PC-9 (cell line): ENCODE measurements around the gene GRM3. TPM values are rescaled to one million over a fixed set of nuclear protein-coding genes. Genes with fewer than 3 reads are reported as not detected.
"Not testable (repeated sequence)": the region's sequence is repeated elsewhere in the genome, so short reads cannot be mapped to it uniquely, and the experiment has no call there.

ENCODE experiments used
- BruUV-seq: library from RNA; stranded (reverse); fragments of 400-500 nt; replicated peaks from 2 replicates; lab custom pipeline; 2021; lab: Mats Ljungman, UMichigan
- CTCF ChIA-PET: fragments of 300-600 bp; sonication (Branson Sonifier 250); formaldehyde crosslinking; loops from one replicate; lab custom pipeline; 2022; ENCODE audit warnings: antibody characterized with exemption; lab: Charles Lee
- POLR2A ChIA-PET: fragments of 300-600 bp; sonication (Branson Sonifier 250); formaldehyde crosslinking; loops from one replicate; lab custom pipeline; 2022; ENCODE audit warnings: antibody characterized with exemption; ENCODE audit not compliant: unreplicated experiment; lab: Charles Lee
- DNase-seq, 2 experiments: peaks; one replicate each; pipeline versions ENCODE4 v3.0.0 to v3.0.0-alpha.2; 2015 to 2022; ENCODE audit warnings: mixed read lengths in 1 of 2
- H2AFZ ChIP-seq: fragments of 200-600 bp; sonication (generic); 2 replicates; pipeline ENCODE4 v1.8.1; 2017; ENCODE audit warnings: antibody characterized with exemption
- H3F3A ChIP-seq: fragments of 200-600 bp; sonication (generic); 2 replicates; pipeline ENCODE4 v1.8.1; 2017; ENCODE audit warnings: antibody characterized with exemption, mild to moderate bottlenecking, low read depth; ENCODE audit not compliant: insufficient read depth
- H3K27ac ChIP-seq: fragments of 200-600 bp; sonication (generic); 2 replicates; pipeline ENCODE4 v1.6.1; 2016; ENCODE audit warnings: mixed run types
- H3K27me3 ChIP-seq: fragments of 200-600 bp; sonication (generic); 2 replicates; pipeline ENCODE4 v1.6.1; 2016; ENCODE audit warnings: low read depth, mixed run types; ENCODE audit not compliant: insufficient read depth
- H3K36me3 ChIP-seq: fragments of 200-600 bp; sonication (generic); 2 replicates; pipeline ENCODE4 v1.6.1; 2016; ENCODE audit warnings: low read depth, mixed run types
- H3K4me1 ChIP-seq: fragments of 200-600 bp; sonication (generic); replicated peaks from 2 replicates; pipeline ENCODE4 v1.6.1; 2016; ENCODE audit warnings: mixed run types; ENCODE audit not compliant: insufficient read depth
- H3K4me2 ChIP-seq: fragments of 200-600 bp; sonication (generic); 2 replicates; pipeline ENCODE4 v1.6.1; 2017; ENCODE audit warnings: mixed run types
- H3K4me3 ChIP-seq: fragments of 200-600 bp; sonication (generic); 2 replicates; pipeline ENCODE4 v1.6.1; 2016; ENCODE audit warnings: mixed run types
- H3K79me2 ChIP-seq: fragments of 200-600 bp; sonication (generic); 2 replicates; pipeline ENCODE4 v1.6.1; 2017; ENCODE audit warnings: low read depth, mixed run types
- H3K9me2 ChIP-seq: fragments of 200-600 bp; sonication (generic); 2 replicates; pipeline ENCODE4 v1.8.1; 2017; ENCODE audit warnings: mild to moderate bottlenecking; ENCODE audit not compliant: insufficient read depth
- H3K9me3 ChIP-seq: fragments of 200-600 bp; sonication (generic); 2 replicates; pipeline ENCODE4 v1.8.1; 2016; ENCODE audit warnings: low read depth; ENCODE audit not compliant: insufficient read depth
- H4K20me1 ChIP-seq: fragments of 200-600 bp; sonication (generic); 2 replicates; pipeline ENCODE4 v1.8.1; 2017; ENCODE audit not compliant: insufficient read depth
- EZH2 ChIP-seq: fragments of 200-600 bp; sonication (generic); IDR thresholded peaks from 2 replicates; pipeline ENCODE4 v1.8.0; 2017; ENCODE audit warnings: antibody characterized with exemption, low read depth
- intact Hi-C: fragments of 100-400 bp; cut with micrococcal nuclease; formaldehyde crosslinking; loops from one replicate; pipeline ENCODE4 v1.10.0; 2022; ENCODE audit not compliant: unreplicated experiment
- total RNA-seq: library from RNA; stranded (reverse); gene quantifications from 2 replicates; pipeline ENCODE4 v1.2.3, GENCODE V29; 2021
- TF ChIP-seq, protein P1 (sequence below): fragments of 200-600 bp; sonication (generic); conservative IDR thresholded peaks from 2 replicates; pipeline ENCODE4 v1.6.1; 2017; ENCODE audit warnings: mixed run types, antibody characterized with exemption, mild to moderate bottlenecking, moderate library complexity

Gene GRM3
- total RNA-seq, 1 experiment from 2014 or later, result not detected

- DNase-seq, result no peak
- intact Hi-C loops, result no loop called here
- H3K9me2 ChIP-seq, result no peaks in the 10 kb centered on the region
- H4K20me1 ChIP-seq, result no peaks in the 10 kb centered on the region
- ChIA-PET POLR2A (no interaction called here), CTCF (no interaction called here)
- no peaks in the 10 kb centered on the region for H3K36me3 ChIP-seq
- no peaks in the 10 kb centered on the region for H3K9me3 ChIP-seq
- no peaks in the 10 kb centered on the region for H3K79me2 ChIP-seq
- no peak overlapping the region for H2AFZ ChIP-seq
- H3F3A ChIP-seq, result no peaks in the 10 kb centered on the region
- no peak overlapping the region for H3K27ac ChIP-seq
- H3K4me2 ChIP-seq, result no peak overlapping the region
- no peaks in the 10 kb centered on the region for H3K27me3 ChIP-seq
- no peak overlapping the region for H3K4me3 ChIP-seq
- TF ChIP-seq, protein P1, sequence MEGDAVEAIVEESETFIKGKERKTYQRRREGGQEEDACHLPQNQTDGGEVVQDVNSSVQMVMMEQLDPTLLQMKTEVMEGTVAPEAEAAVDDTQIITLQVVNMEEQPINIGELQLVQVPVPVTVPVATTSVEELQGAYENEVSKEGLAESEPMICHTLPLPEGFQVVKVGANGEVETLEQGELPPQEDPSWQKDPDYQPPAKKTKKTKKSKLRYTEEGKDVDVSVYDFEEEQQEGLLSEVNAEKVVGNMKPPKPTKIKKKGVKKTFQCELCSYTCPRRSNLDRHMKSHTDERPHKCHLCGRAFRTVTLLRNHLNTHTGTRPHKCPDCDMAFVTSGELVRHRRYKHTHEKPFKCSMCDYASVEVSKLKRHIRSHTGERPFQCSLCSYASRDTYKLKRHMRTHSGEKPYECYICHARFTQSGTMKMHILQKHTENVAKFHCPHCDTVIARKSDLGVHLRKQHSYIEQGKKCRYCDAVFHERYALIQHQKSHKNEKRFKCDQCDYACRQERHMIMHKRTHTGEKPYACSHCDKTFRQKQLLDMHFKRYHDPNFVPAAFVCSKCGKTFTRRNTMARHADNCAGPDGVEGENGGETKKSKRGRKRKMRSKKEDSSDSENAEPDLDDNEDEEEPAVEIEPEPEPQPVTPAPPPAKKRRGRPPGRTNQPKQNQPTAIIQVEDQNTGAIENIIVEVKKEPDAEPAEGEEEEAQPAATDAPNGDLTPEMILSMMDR, result no peak
- no peak for TF ChIP-seq EZH2
- no peaks in the 10 kb centered on the region for H3K4me1 ChIP-seq
- BruUV-seq, result no TSS peak
Observed at GRCh38 chr7:86600506-86601290, 43.0 kb upstream of the GRM3 start.

GRCh38 chr7:86615711-86616110 is 28.0 kb upstream of the GRM3 start:
- H2AFZ ChIP-seq, H3K9me2 ChIP-seq, DNase-seq, H3K4me3 ChIP-seq, POLR2A ChIA-PET, H4K20me1 ChIP-seq, H3K27ac ChIP-seq, H3K79me2 ChIP-seq, H3F3A ChIP-seq, H3K4me1 ChIP-seq, BruUV-seq, CTCF ChIA-PET, intact Hi-C loops, H3K36me3 ChIP-seq, H3K9me3 ChIP-seq, H3K27me3 ChIP-seq, H3K4me2 ChIP-seq: not testable (repeated sequence)

DNA sequence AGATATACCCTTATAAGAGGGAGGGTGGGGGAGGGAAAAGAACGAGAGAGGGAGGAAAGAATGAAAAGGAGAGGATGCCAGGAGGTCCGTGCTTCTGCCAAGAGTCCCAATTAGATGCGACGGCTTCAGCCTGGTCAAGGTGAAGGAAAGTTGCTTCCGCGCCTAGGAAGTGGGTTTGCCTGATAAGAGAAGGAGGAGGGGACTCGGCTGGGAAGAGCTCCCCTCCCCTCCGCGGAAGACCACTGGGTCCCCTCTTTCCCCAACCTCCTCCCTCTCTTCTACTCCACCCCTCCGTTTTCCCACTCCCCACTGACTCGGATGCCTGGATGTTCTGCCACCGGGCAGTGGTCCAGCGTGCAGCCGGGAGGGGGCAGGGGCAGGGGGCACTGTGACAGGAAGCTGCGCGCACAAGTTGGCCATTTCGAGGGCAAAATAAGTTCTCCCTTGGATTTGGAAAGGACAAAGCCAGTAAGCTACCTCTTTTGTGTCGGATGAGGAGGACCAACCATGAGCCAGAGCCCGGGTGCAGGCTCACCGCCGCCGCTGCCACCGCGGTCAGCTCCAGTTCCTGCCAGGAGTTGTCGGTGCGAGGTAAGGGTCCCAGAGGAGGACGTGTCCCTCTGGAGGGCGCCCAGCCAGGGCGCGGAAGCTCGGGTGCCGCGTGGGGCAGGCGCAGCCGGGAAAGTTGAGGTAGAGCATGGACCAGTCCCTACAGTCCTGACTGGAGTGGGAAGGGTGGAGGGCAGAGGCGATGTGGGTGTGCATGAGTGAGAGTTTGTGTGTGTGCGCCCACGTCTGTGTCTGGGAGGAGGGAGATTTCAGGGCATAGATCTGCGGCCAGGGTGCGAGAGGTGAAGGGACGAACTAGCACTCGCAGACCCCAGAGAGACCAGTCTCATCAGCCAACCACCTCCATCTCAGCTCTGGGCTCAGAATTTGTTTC is 844 bp downstream of the GRM3 start:
- Histone ChIP-seq H3K4me1 (no peaks in the 10 kb centered on the region), H3K27me3 (no peaks in the 10 kb centered on the region), H3K4me2 (no peak overlapping the region), H3F3A (no peaks in the 10 kb centered on the region), H3K79me2 (no peaks in the 10 kb centered on the region), H3K36me3 (no peaks in the 10 kb centered on the region), H4K20me1 (no peaks in the 10 kb centered on the region), H2AFZ (no peak overlapping the region), H3K4me3 (no peak overlapping the region), H3K27ac (no peak overlapping the region), H3K9me3 (no peaks in the 10 kb centered on the region), H3K9me2 (no peaks in the 10 kb centered on the region)
- no peak for DNase-seq
- TF ChIP-seq, protein P1, result no peak
- TF ChIP-seq EZH2, result no peak
- intact Hi-C loops, result no loop called here
- ChIA-PET CTCF (no interaction called here), POLR2A (no interaction called here)
- BruUV-seq, result no TSS peak
